ENCODE measurements around the gene MYL2.
"Not testable (repeated sequence)": the region's sequence is repeated elsewhere in the genome, so short reads cannot be mapped to it uniquely, and the experiment has no call there.

Gene MYL2

GRCh38 chr12:110920324-110920910, at the start of gene MYL2:
Gene MYL2, minus strand, starts transcription at chr12:110920579. Its CDS starts 50 bp downstream, at chr12:110920529.
- no peak for DNase-seq (ENCODE audit: low spot score)

- DNase-seq (ENCODE audit: low spot score) = peak; percentile 88
Measured at GRCh38 chr12:110966081-110966760, 45.8 kb upstream of the MYL2 start.

- peak; percentile 57 for DNase-seq (ENCODE audit: low spot score)
Measured at GRCh38 chr12:110965574-110965973, 45.2 kb upstream of the MYL2 start.

GRCh38 chr12:110960795-110961194, 40.4 kb upstream of the MYL2 start:
- no peak for DNase-seq (ENCODE audit: low spot score)

- no peak for DNase-seq (ENCODE audit: low spot score)
Measured at GRCh38 chr12:110957652-110958051, 37.3 kb upstream of the MYL2 start.

- no peak for DNase-seq (ENCODE audit: low spot score)
Measured at GRCh38 chr12:110957159-110957558, 36.8 kb upstream of the MYL2 start.

GRCh38 chr12:110950867-110951266, 30.5 kb upstream of the MYL2 start:
- not testable (repeated sequence) for DNase-seq (ENCODE audit: low spot score)

GRCh38 chr12:110950466-110950865, 30.1 kb upstream of the MYL2 start:
- not testable (repeated sequence) for DNase-seq (ENCODE audit: low spot score)

- DNase-seq (ENCODE audit: low spot score) = no peak
Measured at GRCh38 chr12:110948041-110948440, 27.7 kb upstream of the MYL2 start.

GRCh38 chr12:110943373-110943772, 23.0 kb upstream of the MYL2 start:
- DNase-seq (ENCODE audit: low spot score) = no peak

GRCh38 chr12:110941391-110941790, 21.0 kb upstream of the MYL2 start:
- no peak for DNase-seq (ENCODE audit: low spot score)

GRCh38 chr12:110940933-110941332, 20.6 kb upstream of the MYL2 start:
- DNase-seq (ENCODE audit: low spot score) = no peak

GRCh38 chr12:110940296-110940695, 19.9 kb upstream of the MYL2 start:
- DNase-seq (ENCODE audit: low spot score) = no peak

GRCh38 chr12:110937104-110937641, 16.8 kb upstream of the MYL2 start:
- DNase-seq (ENCODE audit: low spot score) = peak; percentile 92

- DNase-seq (ENCODE audit: low spot score) = no peak
Measured at GRCh38 chr12:110936367-110937103, 16.2 kb upstream of the MYL2 start.

GRCh38 chr12:110935588-110935987, 15.2 kb upstream of the MYL2 start:
- no peak for DNase-seq (ENCODE audit: low spot score)

- DNase-seq (ENCODE audit: low spot score) = no peak
Measured at GRCh38 chr12:110934093-110934852, 13.9 kb upstream of the MYL2 start.

GRCh38 chr12:110933326-110933974, 13.1 kb upstream of the MYL2 start:
- DNase-seq (ENCODE audit: low spot score) = no peak

GRCh38 chr12:110932046-110932445, 11.7 kb upstream of the MYL2 start:
- DNase-seq (ENCODE audit: low spot score) = no peak

GRCh38 chr12:110931315-110931728, 10.9 kb upstream of the MYL2 start:
- no peak for DNase-seq (ENCODE audit: low spot score)
